GM12878 (cell line): Measurements from ENCODE around the gene ADAMTS7. TPM values are rescaled to one million over a fixed set of nuclear protein-coding genes. Genes with fewer than 3 reads are reported as not detected.

Source experiments
- EZH2 ChIP-seq: IDR thresholded peaks from 2 replicates; pipeline ENCODE4 v1.6.1; 2012; ENCODE audit warnings: low read depth, mild to moderate bottlenecking, control low read depth, inconsistent platforms, low read length, borderline replicate concordance; ENCODE audit not compliant: control insufficient read depth
- MTA2 ChIP-seq: fragments of 450-650 bp; IDR thresholded peaks from 2 replicates; pipeline ENCODE4 v1.6.1; 2016; ENCODE audit warnings: low read depth, mild to moderate bottlenecking, moderate library complexity
- NFXL1 ChIP-seq: fragments of 450-650 bp; IDR thresholded peaks from 2 replicates; pipeline ENCODE4 v1.6.1; 2017; ENCODE audit warnings: antibody characterized with exemption, mild to moderate bottlenecking, borderline replicate concordance
- TCF3 ChIP-seq: IDR thresholded peaks from 2 replicates; pipeline ENCODE4 v1.6.1; 2012; ENCODE audit warnings: low read depth, mild to moderate bottlenecking, low read length, borderline replicate concordance; ENCODE audit not compliant: insufficient read depth
- polyA plus RNA-seq, 11 experiments: library from polyadenylated mRNA; depleted of rRNA in 4 of 11; unstranded in 6 of 11; stranded (reverse) in 5 of 11; fragments of >200 nt; fragmentation: Nextera tagmentation in 4 of 11; fragmentation: Illumina TruSeq in 1 of 11; extraction: Ambion mirVana in 4 of 11; extraction: Trizol in 1 of 11; gene quantifications; 1 replicate in 1 of 11; 2 replicates in 10 of 11; pipeline versions ENCODE4 v1.2.1 to v1.2.3, GENCODE V29; 2011 to 2016; ENCODE audit warnings: inconsistent platforms in 2 of 11, missing spikeins in 2 of 11, low read depth in 1 of 11
- total RNA-seq, 4 experiments: library from RNA; depleted of rRNA in 3 of 4; stranded (reverse); fragments of >200 nt in 3 of 4; fragmentation: Illumina TruSeq in 1 of 4; extraction: Trizol in 1 of 4; gene quantifications; 2 replicates each; pipeline versions ENCODE4 v1.2.1 to v1.2.3, GENCODE V29; 2013 to 2021
- TF ChIP-seq, protein P1 (sequence below): IDR thresholded peaks from 2 replicates; pipeline ENCODE4 v1.6.1; 2012; ENCODE audit warnings: improper control_type of control experiment, low read depth, low read length; ENCODE audit not compliant: insufficient replicate concordance
- TF ChIP-seq, protein P2 (sequence below): fragments of 150-350 bp; IDR thresholded peaks from 2 replicates; pipeline ENCODE4 v1.6.1; 2016; ENCODE audit warnings: low read depth, low read length

ADAMTS7 gene
- total and polyA plus RNA-seq, 10 of the 15 experiments (the other 5 are each of a cell fraction or from before 2014, with no cell fraction given), result 0.03 to 0.28 (median 0.06) TPM; not detected in 6

DNA sequence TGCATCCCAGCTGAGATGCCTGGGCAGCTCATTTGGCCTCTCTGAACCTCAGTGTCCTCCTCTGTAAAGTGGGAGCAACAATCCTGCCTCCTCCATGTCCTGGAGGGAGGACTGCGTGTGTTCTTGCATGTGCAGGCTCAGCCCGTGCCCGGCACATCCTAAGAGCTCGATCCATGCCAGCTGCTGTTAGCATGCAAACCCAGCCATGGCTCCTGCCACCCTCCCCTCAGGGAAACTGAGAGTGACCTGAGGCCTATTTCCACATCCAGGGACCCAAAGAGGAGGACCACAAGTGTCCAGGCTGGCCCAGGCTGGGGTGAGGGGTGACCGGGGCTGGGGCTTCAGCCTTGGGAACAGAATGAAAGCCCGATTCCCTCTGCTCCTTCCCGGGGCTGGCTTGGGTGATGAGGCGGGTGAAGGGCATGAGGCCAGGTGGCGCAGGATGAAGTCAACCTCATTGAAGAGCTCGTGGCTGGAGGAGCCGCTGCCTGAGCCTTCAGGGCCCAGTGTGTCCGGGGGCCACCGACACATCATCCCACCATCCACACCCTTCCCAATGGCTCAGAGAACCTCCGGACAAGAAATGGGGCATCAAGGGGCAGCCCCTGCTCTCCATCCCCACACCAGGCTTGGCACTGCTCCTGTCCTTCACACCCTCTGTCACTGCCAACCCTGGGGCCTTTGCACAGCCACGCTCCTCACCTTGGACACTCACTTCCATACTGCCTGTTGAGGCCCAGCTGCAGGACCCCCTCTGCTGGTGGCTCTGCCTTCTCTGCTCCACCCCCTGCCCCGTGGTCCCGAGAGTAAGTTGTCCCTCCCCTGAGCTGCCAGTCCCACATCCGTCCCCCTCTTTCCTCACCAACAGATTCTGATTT is 42.5 kb downstream of the ADAMTS7 start (continued):
- TF ChIP-seq, protein P1, sequence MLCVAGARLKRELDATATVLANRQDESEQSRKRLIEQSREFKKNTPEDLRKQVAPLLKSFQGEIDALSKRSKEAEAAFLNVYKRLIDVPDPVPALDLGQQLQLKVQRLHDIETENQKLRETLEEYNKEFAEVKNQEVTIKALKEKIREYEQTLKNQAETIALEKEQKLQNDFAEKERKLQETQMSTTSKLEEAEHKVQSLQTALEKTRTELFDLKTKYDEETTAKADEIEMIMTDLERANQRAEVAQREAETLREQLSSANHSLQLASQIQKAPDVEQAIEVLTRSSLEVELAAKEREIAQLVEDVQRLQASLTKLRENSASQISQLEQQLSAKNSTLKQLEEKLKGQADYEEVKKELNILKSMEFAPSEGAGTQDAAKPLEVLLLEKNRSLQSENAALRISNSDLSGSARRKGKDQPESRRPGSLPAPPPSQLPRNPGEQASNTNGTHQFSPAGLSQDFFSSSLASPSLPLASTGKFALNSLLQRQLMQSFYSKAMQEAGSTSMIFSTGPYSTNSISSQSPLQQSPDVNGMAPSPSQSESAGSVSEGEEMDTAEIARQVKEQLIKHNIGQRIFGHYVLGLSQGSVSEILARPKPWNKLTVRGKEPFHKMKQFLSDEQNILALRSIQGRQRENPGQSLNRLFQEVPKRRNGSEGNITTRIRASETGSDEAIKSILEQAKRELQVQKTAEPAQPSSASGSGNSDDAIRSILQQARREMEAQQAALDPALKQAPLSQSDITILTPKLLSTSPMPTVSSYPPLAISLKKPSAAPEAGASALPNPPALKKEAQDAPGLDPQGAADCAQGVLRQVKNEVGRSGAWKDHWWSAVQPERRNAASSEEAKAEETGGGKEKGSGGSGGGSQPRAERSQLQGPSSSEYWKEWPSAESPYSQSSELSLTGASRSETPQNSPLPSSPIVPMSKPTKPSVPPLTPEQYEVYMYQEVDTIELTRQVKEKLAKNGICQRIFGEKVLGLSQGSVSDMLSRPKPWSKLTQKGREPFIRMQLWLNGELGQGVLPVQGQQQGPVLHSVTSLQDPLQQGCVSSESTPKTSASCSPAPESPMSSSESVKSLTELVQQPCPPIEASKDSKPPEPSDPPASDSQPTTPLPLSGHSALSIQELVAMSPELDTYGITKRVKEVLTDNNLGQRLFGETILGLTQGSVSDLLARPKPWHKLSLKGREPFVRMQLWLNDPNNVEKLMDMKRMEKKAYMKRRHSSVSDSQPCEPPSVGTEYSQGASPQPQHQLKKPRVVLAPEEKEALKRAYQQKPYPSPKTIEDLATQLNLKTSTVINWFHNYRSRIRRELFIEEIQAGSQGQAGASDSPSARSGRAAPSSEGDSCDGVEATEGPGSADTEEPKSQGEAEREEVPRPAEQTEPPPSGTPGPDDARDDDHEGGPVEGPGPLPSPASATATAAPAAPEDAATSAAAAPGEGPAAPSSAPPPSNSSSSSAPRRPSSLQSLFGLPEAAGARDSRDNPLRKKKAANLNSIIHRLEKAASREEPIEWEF, result no peak
- TF ChIP-seq MTA2 (no peak), EZH2 (no peak), TCF3 (no peak), NFXL1 (no peak)
- TF ChIP-seq, protein P2, sequence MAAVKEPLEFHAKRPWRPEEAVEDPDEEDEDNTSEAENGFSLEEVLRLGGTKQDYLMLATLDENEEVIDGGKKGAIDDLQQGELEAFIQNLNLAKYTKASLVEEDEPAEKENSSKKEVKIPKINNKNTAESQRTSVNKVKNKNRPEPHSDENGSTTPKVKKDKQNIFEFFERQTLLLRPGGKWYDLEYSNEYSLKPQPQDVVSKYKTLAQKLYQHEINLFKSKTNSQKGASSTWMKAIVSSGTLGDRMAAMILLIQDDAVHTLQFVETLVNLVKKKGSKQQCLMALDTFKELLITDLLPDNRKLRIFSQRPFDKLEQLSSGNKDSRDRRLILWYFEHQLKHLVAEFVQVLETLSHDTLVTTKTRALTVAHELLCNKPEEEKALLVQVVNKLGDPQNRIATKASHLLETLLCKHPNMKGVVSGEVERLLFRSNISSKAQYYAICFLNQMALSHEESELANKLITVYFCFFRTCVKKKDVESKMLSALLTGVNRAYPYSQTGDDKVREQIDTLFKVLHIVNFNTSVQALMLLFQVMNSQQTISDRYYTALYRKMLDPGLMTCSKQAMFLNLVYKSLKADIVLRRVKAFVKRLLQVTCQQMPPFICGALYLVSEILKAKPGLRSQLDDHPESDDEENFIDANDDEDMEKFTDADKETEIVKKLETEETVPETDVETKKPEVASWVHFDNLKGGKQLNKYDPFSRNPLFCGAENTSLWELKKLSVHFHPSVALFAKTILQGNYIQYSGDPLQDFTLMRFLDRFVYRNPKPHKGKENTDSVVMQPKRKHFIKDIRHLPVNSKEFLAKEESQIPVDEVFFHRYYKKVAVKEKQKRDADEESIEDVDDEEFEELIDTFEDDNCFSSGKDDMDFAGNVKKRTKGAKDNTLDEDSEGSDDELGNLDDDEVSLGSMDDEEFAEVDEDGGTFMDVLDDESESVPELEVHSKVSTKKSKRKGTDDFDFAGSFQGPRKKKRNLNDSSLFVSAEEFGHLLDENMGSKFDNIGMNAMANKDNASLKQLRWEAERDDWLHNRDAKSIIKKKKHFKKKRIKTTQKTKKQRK, result no peak
